Astrocyte (in vitro differentiated cells and primary cell): ENCODE data around the gene ABCF2. TPM values are rescaled to one million over a fixed set of nuclear protein-coding genes. Genes with fewer than 3 reads are reported as not detected.

Experiments
- DNase-seq: peaks from one replicate; pipeline ENCODE4 v3.0.0-alpha.2; 2010; ENCODE audit warnings: low read depth
- FAIRE-seq: peaks from 2 replicates; lab custom pipeline; 2011; peaks lifted over from hg19 to GRCh38; lab: Jason Lieb, UNC
- H2AFZ ChIP-seq: 2 replicates; pipeline ENCODE4 v1.6.0; 2012; ENCODE audit warnings: low read depth, low read length, inconsistent platforms
- H3K27ac ChIP-seq: 2 replicates; pipeline ENCODE4 v1.5.1; 2011; ENCODE audit warnings: low read depth, low read length, inconsistent platforms
- H3K27me3 ChIP-seq: 2 replicates; pipeline ENCODE4 v1.6.0; 2011; ENCODE audit warnings: low read length, inconsistent platforms; ENCODE audit not compliant: insufficient read depth
- H3K36me3 ChIP-seq: 2 replicates; pipeline ENCODE4 v1.5.1; 2011; ENCODE audit warnings: low read length, inconsistent platforms; ENCODE audit not compliant: insufficient read depth
- H3K4me1 ChIP-seq: 2 replicates; pipeline ENCODE4 v1.5.1; 2011; ENCODE audit warnings: low read length, inconsistent platforms; ENCODE audit not compliant: insufficient read depth
- H3K4me2 ChIP-seq: 2 replicates; pipeline ENCODE4 v1.6.0; 2012; ENCODE audit warnings: low read length, inconsistent platforms
- H3K4me3 ChIP-seq: 2 replicates; pipeline ENCODE4 v1.5.1; 2011; ENCODE audit warnings: low read depth, mild to moderate bottlenecking, low read length, inconsistent platforms; ENCODE audit not compliant: insufficient read depth
- H3K79me2 ChIP-seq: 2 replicates; pipeline ENCODE4 v1.6.0; 2012; ENCODE audit warnings: mild to moderate bottlenecking, low read length, inconsistent platforms; ENCODE audit not compliant: insufficient read depth
- H3K9ac ChIP-seq: 2 replicates; pipeline ENCODE4 v1.6.0; 2012; ENCODE audit warnings: mild to moderate bottlenecking, low read length, inconsistent platforms
- H3K9me3 ChIP-seq: 2 replicates; pipeline ENCODE4 v1.5.1; 2012; ENCODE audit warnings: low read depth, mild to moderate bottlenecking, low read length, inconsistent platforms; ENCODE audit not compliant: insufficient read depth
- H4K20me1 ChIP-seq: 2 replicates; pipeline ENCODE4 v1.6.0; 2012; ENCODE audit warnings: low read length, inconsistent platforms; ENCODE audit not compliant: insufficient read depth
- H3K27ac Mint-ChIP-seq: one replicate; pipeline ENCODE4 v1.8.0; 2021; ENCODE audit warnings: mild to moderate bottlenecking, mixed read lengths; ENCODE audit not compliant: unreplicated experiment
- H3K27me3 Mint-ChIP-seq: one replicate; pipeline ENCODE4 v1.8.0; 2021; ENCODE audit warnings: low read depth, mixed read lengths; ENCODE audit not compliant: unreplicated experiment
- H3K36me3 Mint-ChIP-seq: one replicate; pipeline ENCODE4 v1.8.0; 2021; ENCODE audit warnings: low read depth, mixed read lengths; ENCODE audit not compliant: unreplicated experiment
- H3K4me1 Mint-ChIP-seq: one replicate; pipeline ENCODE4 v1.8.0; 2021; ENCODE audit warnings: low read depth, mixed read lengths; ENCODE audit not compliant: unreplicated experiment
- H3K4me3 Mint-ChIP-seq: one replicate; pipeline ENCODE4 v1.8.0; 2021; ENCODE audit warnings: mild to moderate bottlenecking, moderate library complexity, mixed read lengths; ENCODE audit not compliant: unreplicated experiment
- H3K9me3 Mint-ChIP-seq: one replicate; pipeline ENCODE4 v1.8.0; 2021; ENCODE audit warnings: mild to moderate bottlenecking, mixed read lengths; ENCODE audit not compliant: unreplicated experiment
- CTCF ChIP-seq: IDR thresholded peaks from 2 replicates; pipeline ENCODE4 v1.5.1; 2011; ENCODE audit warnings: low read depth, mild to moderate bottlenecking, inconsistent platforms, low read length, moderate library complexity; ENCODE audit not compliant: insufficient read depth
- EZH2 ChIP-seq: IDR thresholded peaks from 2 replicates; pipeline ENCODE4 v1.6.1; 2012; ENCODE audit warnings: mild to moderate bottlenecking, low read length, inconsistent platforms; ENCODE audit not compliant: insufficient read depth
- total RNA-seq: library from RNA; stranded (reverse); gene quantifications from 2 replicates; pipeline ENCODE4 v1.2.1, GENCODE V29; 2021

The ABCF2 gene
- total RNA-seq, 1 donor from 2014 or later = 53.2 TPM

GRCh38 chr7:151251689-151252560 is 24.9 kb upstream of the ABCF2 start:
- Histone ChIP-seq H3K9me3 (no peaks in the 10 kb centered on the region), H4K20me1 (peaks cover 6% of the 10 kb centered on the region), H3K27ac (peak overlapping the region; percentile 60), H3K4me2 (peak overlapping the region; percentile 99), H3K36me3 (no peaks in the 10 kb centered on the region), H3K79me2 (peaks cover 14% of the 10 kb centered on the region), H3K27me3 (no peaks in the 10 kb centered on the region), H3K4me3 (peak overlapping the region; percentile 66), H3K9ac (peak overlapping the region; percentile 86), H3K4me1 (peaks cover 40% of the 10 kb centered on the region), H2AFZ (peak overlapping the region; percentile 86)
- Mint-ChIP-seq H3K4me3 (peak overlapping the region; percentile 88), H3K36me3 (peaks cover 5% of the 10 kb centered on the region), H3K27ac (peak overlapping the region; percentile 92), H3K27me3 (peaks cover 22% of the 10 kb centered on the region), H3K9me3 (no peaks in the 10 kb centered on the region), H3K4me1 (peaks cover 20% of the 10 kb centered on the region)
- TF ChIP-seq CTCF (no peak), EZH2 (no peak)
- no peak for FAIRE-seq
- peak; percentile 67 for DNase-seq

- Mint-ChIP-seq H3K4me3 (peak overlapping the region; percentile 81), H3K36me3 (peaks cover 2% of the 10 kb centered on the region), H3K4me1 (peaks cover 23% of the 10 kb centered on the region), H3K9me3 (no peaks in the 10 kb centered on the region), H3K27me3 (peaks cover 16% of the 10 kb centered on the region), H3K27ac (no peak overlapping the region)
- FAIRE-seq (no peak), DNase-seq (no peak)
- Histone ChIP-seq H2AFZ (peak overlapping the region; percentile 18), H3K9ac (peak overlapping the region; percentile 86), H3K4me2 (peak overlapping the region; percentile 99), H3K79me2 (peaks cover 20% of the 10 kb centered on the region), H3K4me1 (peaks cover 44% of the 10 kb centered on the region), H4K20me1 (peaks cover 12% of the 10 kb centered on the region), H3K27ac (peak overlapping the region; percentile 60), H3K9me3 (no peaks in the 10 kb centered on the region), H3K27me3 (no peaks in the 10 kb centered on the region), H3K36me3 (no peaks in the 10 kb centered on the region), H3K4me3 (peak overlapping the region; percentile 48)
- TF ChIP-seq EZH2 (no peak), CTCF (no peak)
Observed at GRCh38 chr7:151251328-151251688, 24.3 kb upstream of the ABCF2 start.
